ENCODE results near the gene CCN6.
A peak's percentile ranks its signal among the peaks of the same experiment; 100 is the strongest.

The CCN6 gene

GRCh38 chr6:112054001-112054400, at the start of gene CCN6:
TSS of gene CCN6 (plus strand) at chr6:112054104. CDS start at chr6:112054358, 254 bp downstream.
- no peak for DNase-seq (ENCODE audit: low read depth)

- DNase-seq (ENCODE audit: low read depth): no peak
Measured at GRCh38 chr6:112004201-112005012, 49.5 kb upstream of the CCN6 start.

DNA sequence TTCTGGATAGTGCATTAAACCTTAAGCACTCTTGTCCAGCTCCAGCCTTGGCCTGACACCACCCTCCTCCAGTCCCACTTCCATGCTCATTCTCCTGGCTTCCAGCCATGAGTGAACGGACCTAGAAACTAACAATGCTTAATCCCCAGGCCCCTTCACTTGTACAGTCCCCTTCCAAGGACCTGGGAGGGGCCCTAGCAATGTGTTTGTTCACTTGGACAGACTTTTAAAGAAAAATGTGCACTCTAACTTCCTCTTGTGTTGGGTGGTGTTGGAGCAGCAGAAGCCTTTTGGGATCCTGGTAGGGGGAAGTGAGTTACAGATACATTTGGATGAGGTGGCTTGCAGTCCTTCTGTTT, 48.9 kb upstream of the CCN6 start:
- DNase-seq (ENCODE audit: low read depth): no peak

DNA sequence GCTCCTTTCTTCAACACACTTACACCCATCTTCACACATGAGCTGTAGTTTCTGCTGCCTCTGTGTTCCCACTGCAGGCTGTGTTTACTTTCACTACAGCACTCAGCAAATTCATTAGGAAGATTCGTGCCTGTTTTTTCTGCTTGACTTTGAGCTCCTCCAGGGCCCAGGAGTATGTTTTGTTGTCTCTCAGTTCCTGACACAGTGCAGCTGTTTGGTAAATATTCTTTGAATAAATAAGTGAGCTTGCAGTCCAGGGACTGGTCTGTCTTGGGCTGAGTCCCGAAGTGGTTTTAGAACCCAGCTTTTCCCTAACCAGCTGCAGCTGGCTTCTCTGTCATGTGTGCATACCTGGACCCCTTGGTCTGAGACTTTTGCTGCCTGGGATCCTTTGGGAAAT, 46.6 kb upstream of the CCN6 start:
- DNase-seq (ENCODE audit: low read depth): no peak

- no peak for DNase-seq (ENCODE audit: low read depth)
Measured at GRCh38 chr6:112007805-112008204, 46.1 kb upstream of the CCN6 start.

- DNase-seq (ENCODE audit: low read depth): no peak
Measured at GRCh38 chr6:112008482-112008881, 45.4 kb upstream of the CCN6 start.

DNA sequence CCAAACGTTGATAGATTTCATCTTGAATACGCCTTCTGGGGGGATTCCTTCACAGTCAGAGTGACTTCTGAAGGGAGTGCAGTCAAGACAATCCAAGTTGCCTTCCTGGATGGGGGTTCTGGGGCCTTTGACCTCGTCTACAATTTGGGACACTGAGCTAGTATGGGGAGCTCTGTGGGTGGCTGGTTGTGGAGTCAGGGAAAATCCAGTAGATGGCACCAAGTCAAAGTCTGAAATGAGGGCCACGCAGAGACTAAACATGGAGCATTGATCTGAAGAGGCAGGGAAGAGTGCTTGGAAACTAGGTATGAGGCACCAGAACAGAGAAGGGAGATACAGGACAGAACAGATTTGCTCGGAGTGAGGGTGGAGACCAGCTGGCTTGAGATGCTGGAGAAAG, 43.6 kb upstream of the CCN6 start:
- no peak for DNase-seq (ENCODE audit: low read depth)

DNA sequence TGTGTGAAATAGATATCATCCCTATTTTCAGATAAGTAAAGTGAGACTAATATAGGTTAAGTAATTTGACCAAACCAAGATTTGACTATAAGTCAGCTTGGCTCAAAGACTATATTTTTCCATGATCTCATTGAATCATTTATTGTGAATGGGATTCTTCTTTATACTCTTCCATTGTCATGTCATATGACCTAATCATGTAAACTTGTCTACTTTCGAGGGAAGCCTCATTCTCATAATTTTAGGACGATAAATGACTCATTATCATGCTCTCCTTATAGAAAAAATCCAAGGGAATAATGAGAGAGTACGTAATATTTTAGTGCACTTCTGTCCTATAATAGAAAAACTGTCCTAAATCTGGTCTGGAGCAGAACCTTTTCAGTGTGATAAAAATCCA, 40.9 kb upstream of the CCN6 start:
- DNase-seq (ENCODE audit: low read depth): no peak

GRCh38 chr6:112014483-112014882, 39.4 kb upstream of the CCN6 start:
- DNase-seq (ENCODE audit: low read depth): no peak

- DNase-seq (ENCODE audit: low read depth): no peak
Measured at GRCh38 chr6:112015725-112016124, 38.2 kb upstream of the CCN6 start.

DNA sequence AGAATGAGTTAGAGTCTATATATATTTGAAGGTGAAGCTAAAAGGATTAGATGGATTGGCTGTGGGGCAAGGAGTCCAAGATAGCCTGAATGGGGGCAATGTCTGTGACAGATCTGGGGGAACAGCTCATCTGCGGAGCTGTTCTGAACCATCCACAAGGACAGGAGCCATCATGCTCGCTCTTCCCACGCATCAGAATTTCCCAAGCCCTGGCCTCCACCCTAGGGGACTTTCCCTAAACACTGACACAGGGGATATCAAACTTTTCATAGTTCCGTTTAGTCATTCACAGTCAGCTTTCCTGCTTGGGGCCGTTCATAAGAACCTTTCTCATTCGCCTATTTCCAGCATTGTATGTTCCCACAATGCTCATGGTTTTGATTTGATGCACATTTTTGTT, 37.6 kb upstream of the CCN6 start:
- DNase-seq (ENCODE audit: low read depth): peak; percentile 63

- DNase-seq (ENCODE audit: low read depth): peak; percentile 46
Measured at GRCh38 chr6:112017169-112017568, 36.7 kb upstream of the CCN6 start.

GRCh38 chr6:112017760-112018537, 36.0 kb upstream of the CCN6 start:
- DNase-seq (ENCODE audit: low read depth): no peak

- no peak for DNase-seq (ENCODE audit: low read depth)
Measured at GRCh38 chr6:112018619-112019416, 35.1 kb upstream of the CCN6 start.

DNA sequence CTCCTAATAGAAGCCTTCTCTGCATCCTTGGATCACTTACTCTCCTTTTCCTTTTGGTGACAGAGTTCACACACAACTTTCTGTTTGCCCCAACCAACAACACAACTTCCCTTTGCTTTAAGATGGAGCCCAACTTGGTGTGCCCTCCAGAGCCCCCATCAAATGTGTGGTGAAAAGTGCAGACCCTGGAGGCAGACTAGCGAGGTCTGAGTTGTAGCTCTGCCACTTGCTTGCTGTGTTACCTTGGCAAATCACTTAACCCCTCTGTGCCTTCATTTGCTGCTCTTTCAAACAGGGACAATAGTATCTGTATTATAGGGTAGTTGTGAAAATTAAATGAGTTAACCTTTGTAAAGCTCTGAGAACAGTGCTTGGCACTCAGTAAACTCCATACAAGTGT, 34.3 kb upstream of the CCN6 start:
- no peak for DNase-seq (ENCODE audit: low read depth)

- no peak for DNase-seq (ENCODE audit: low read depth)
Measured at GRCh38 chr6:112021691-112022310, 32.1 kb upstream of the CCN6 start.

- no peak for DNase-seq (ENCODE audit: low read depth)
Measured at GRCh38 chr6:112022749-112023148, 31.2 kb upstream of the CCN6 start.

GRCh38 chr6:112024464-112024863, 29.4 kb upstream of the CCN6 start:
- no peak for DNase-seq (ENCODE audit: low read depth)

GRCh38 chr6:112026933-112027332, 27.0 kb upstream of the CCN6 start:
- no peak for DNase-seq (ENCODE audit: low read depth)

DNA sequence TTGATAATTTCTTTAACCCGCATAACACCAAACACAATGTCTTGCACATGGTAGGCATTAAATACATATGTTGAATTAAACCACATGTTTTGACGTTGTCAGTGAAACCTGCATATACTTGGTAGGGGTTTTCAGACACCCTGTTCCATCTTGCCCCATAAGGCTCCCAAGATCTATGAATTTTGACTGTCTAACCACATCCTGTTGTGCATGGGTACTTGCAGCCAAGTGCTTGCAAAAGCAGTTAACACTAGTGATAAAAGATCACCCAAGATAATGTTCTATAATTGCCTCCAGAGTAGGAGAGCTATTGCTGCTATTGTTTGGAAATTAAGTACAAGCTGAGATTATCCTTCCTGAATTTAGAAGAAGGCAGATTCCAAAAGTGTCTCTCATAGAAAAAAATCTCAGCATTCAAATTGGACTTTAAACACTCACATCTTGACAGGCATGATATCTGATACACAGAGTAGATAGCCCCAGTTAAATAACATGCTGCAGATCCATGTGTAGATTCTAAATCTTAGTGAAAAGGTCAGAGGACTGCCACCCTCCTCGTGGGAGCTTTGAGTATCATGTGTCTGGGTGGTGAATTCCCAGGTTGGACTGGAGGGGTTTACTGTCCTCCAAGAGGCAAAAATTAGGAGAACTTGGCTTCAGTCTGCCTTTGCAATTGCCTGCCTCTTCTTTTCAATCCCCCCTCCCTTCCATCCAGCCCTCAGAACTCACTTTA, 25.8 kb upstream of the CCN6 start:
- DNase-seq (ENCODE audit: low read depth): no peak

GRCh38 chr6:112029045-112029822, 24.7 kb upstream of the CCN6 start:
- peak; percentile 64 for DNase-seq (ENCODE audit: low read depth)
